Loucy (cell line): ENCODE measurements around the gene OR2A7.
"Not testable (repeated sequence)": the region's sequence is repeated elsewhere in the genome, so short reads cannot be mapped to it uniquely, and the experiment has no call there.

ENCODE experiments used
- CTCF ChIP-seq: fragments of 200-600 bp; sonication (generic); conservative IDR thresholded peaks from 2 replicates; pipeline ENCODE4 v1.5.1; 2014; ENCODE audit warnings: mild to moderate bottlenecking, antibody characterized with exemption, low read length
- EZH2phosphoT487 ChIP-seq: fragments of 200-600 bp; IDR thresholded peaks from 2 replicates; pipeline ENCODE4 v1.6.1; 2018; ENCODE audit warnings: antibody characterized with exemption, mild to moderate bottlenecking, moderate library complexity, borderline replicate concordance

DNA sequence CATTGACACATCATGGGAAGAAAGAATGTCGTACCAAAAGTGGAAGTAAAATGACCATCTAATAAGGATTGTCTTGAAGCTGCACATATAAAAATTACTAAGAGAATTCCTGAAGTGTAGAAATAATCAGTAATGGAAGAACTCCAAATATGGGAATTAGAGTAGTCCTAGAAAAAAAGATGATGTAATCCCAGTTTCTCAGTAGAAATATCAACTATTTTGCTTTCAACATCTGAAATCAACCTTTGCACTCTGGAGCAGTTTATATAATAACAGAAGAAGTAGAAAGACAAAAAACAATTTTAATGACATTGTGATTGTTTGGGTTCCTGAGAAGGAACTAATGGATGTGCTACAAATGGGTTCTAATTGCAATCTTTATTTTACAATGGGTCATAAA is 31.6 kb downstream of the OR2A7 start:
- not testable (repeated sequence) for TF ChIP-seq CTCF, EZH2phosphoT487
